Head of caudate nucleus (tissue), 42 donors: ENCODE measurements around the gene ZBTB17.
"Not testable (repeated sequence)": the region's sequence is repeated elsewhere in the genome, so short reads cannot be mapped to it uniquely, and the experiment has no call there.

ENCODE experiments used
- DNase-seq, 42 donors: peaks; one replicate each; pipeline versions ENCODE4 v3.0.0 to v3.0.0-alpha.2; 2020 to 2021; ENCODE audit warnings: mixed read lengths in 7 of 42
- intact Hi-C: fragments of 100-400 bp; cut with DNase I; formaldehyde crosslinking; loops from one replicate; pipeline ENCODE4 v1.15.0; 2022

The ZBTB17 gene

GRCh38 chr1:16013220-16013907 lies 37.5 kb upstream of the ZBTB17 start:
- peak in 2 of 42 donors; percentile 12 to 38 for DNase-seq

GRCh38 chr1:16012590-16013219 lies 36.8 kb upstream of the ZBTB17 start:
- DNase-seq = peak in 5 of 42 donors; percentile 10 to 46 (median 15)
- intact Hi-C loops = no loop called here

More at GRCh38 chr1:16013220-16013907, 37.5 kb upstream of the ZBTB17 start:
- intact Hi-C loops = no loop called here

GRCh38 chr1:16011936-16012589 lies 36.2 kb upstream of the ZBTB17 start:
- DNase-seq = no peak
- intact Hi-C loops = no loop called here

- no peak for DNase-seq
- intact Hi-C loops = no loop called here
These were observed 34.9 kb upstream of the ZBTB17 start for GRCh38 chr1:16010837-16011236.

GRCh38 chr1:16009678-16010077 lies 33.8 kb upstream of the ZBTB17 start:
- DNase-seq = no peak
- intact Hi-C loops = loop anchor here (2.0 kb wide), 1 partner anchor 47 kb away; no protein-coding TSS in a partner anchor

- intact Hi-C loops = loop anchor here (2.0 kb wide), 1 partner anchor 48 kb away; no protein-coding TSS in a partner anchor
- DNase-seq = peak in 41 of 42 donors; percentile 65 to 93 (median 82)
These were observed 33.1 kb upstream of the ZBTB17 start for GRCh38 chr1:16009030-16009460.

- intact Hi-C loops = loop anchor here (2.0 kb wide), 1 partner anchor 49 kb away; no protein-coding TSS in a partner anchor
These were observed 31.9 kb upstream of the ZBTB17 start for GRCh38 chr1:16007671-16008341.

GRCh38 chr1:16006552-16007485 lies 30.9 kb upstream of the ZBTB17 start:
- intact Hi-C loops = no loop called here
- DNase-seq = no peak

More at GRCh38 chr1:16007671-16008341, 31.9 kb upstream of the ZBTB17 start:
- no peak for DNase-seq

- intact Hi-C loops = no loop called here
- DNase-seq = no peak
These were observed 30.1 kb upstream of the ZBTB17 start for GRCh38 chr1:16006010-16006409.

- DNase-seq = no peak
- intact Hi-C loops = no loop called here
These were observed 29.7 kb upstream of the ZBTB17 start for GRCh38 chr1:16005597-16005996.

GRCh38 chr1:16001274-16001673 lies 25.4 kb upstream of the ZBTB17 start:
- DNase-seq, intact Hi-C loops: not testable (repeated sequence)

- DNase-seq = no peak
- intact Hi-C loops = loop anchor here (10.0 kb wide), 2 partner anchors 114 to 204 kb away; no protein-coding TSS in a partner anchor
These were observed 23.0 kb upstream of the ZBTB17 start for GRCh38 chr1:15998929-15999328.

GRCh38 chr1:15997637-15998280 lies 21.9 kb upstream of the ZBTB17 start:
- intact Hi-C loops = loop anchor here (10.0 kb wide), 2 partner anchors 113 to 203 kb away; no protein-coding TSS in a partner anchor
- no peak for DNase-seq

- intact Hi-C loops = loop anchor here (10.0 kb wide), 2 partner anchors 112 to 202 kb away; no protein-coding TSS in a partner anchor
- DNase-seq = no peak
These were observed 21.2 kb upstream of the ZBTB17 start for GRCh38 chr1:15997076-15997585.

GRCh38 chr1:15994590-15995351 lies 18.9 kb upstream of the ZBTB17 start:
- DNase-seq = peak; percentile 44 to 93 (median 80)
- intact Hi-C loops = loop anchor here (10.0 kb wide), 2 partner anchors 110 to 200 kb away; no protein-coding TSS in a partner anchor

GRCh38 chr1:15994081-15994480 lies 18.2 kb upstream of the ZBTB17 start:
- intact Hi-C loops = loop anchor here (10.0 kb wide), 2 partner anchors 109 to 199 kb away; no protein-coding TSS in a partner anchor
- no peak for DNase-seq
